ENCODE measurements around the gene CNTNAP5. TPM values are rescaled to one million over a fixed set of nuclear protein-coding genes. Genes with fewer than 3 reads are reported as not detected.

CNTNAP5 gene
- total and polyA plus RNA-seq, 2 donors (not counting 3 experiments of a cell fraction or from before 2014, with no cell fraction given): not detected

GRCh38 chr2:124536591-124536990 is 511.5 kb downstream of the CNTNAP5 start:
- dilution Hi-C loops (cut with MboI; ENCODE audit: extremely low pct_ligation_motif_present, low sequenced_read_pairs) (no loop called here), intact Hi-C loops (cut with micrococcal nuclease) (no loop called here)
- Histone ChIP-seq H3K9me1 (replicated peaks; ENCODE audit: control insufficient read depth, extremely low read depth, insufficient read depth, low read length) (no peaks in the 10 kb centered on the region), H3K4me3 (replicated peaks in 1 of 3; ENCODE audit: insufficient read depth in 1 of 3, low read depth in 1 of 3, low read length in 3 of 3) (no peak overlapping the region), H3K9ac (replicated peaks; ENCODE audit: extremely low read depth, insufficient read depth, low read length) (no peak overlapping the region), H3K36me3 (ENCODE audit: control insufficient read depth in 2 of 2, extremely low read depth in 1 of 2, insufficient read depth in 2 of 2, low read length in 2 of 2) (no peaks in the 10 kb centered on the region), H4K20me1 (replicated peaks; ENCODE audit: control insufficient read depth, extremely low read depth, insufficient read depth, low read length) (no peaks in the 10 kb centered on the region), H3K4me1 (ENCODE audit: control insufficient read depth, extremely low read depth, insufficient read depth, low read length) (no peaks in the 10 kb centered on the region), H3K27ac (ENCODE audit: insufficient read depth, low read depth, low read length) (no peak overlapping the region), H2AFZ (ENCODE audit: low read depth, low read length) (no peak overlapping the region), H3K79me2 (ENCODE audit: control insufficient read depth, insufficient read depth, low read length) (no peaks in the 10 kb centered on the region), H3K27me3 (ENCODE audit: control insufficient read depth in 2 of 2, insufficient read depth in 2 of 2, low read length in 2 of 2) (no peaks in the 10 kb centered on the region), H3K4me2 (ENCODE audit: insufficient read depth, low read length) (no peak overlapping the region), H3K9me3 (replicated peaks; ENCODE audit: control insufficient read depth, insufficient read depth, low read length) (peaks cover 8% of the 10 kb centered on the region)
- BruUV-seq (replicated peaks): no TSS peak
- FAIRE-seq (no peak), DNase-seq (ENCODE audit: low read depth, low spot score) (no peak)
- TF ChIP-seq CTCF (IDR thresholded peaks at IDR 0.05; ENCODE audit: extremely low read depth in 1 of 2, insufficient read depth in 1 of 2, low read depth in 1 of 2, low read length in 2 of 2) (no peak), JUN (IDR thresholded peaks at IDR 0.05; ENCODE audit: borderline replicate concordance, insufficient read depth, insufficient read length, low read depth) (no peak), GATA2 (IDR thresholded peaks at IDR 0.05; ENCODE audit: insufficient read depth, insufficient read length, low read depth, low read length) (no peak), MYC (IDR thresholded peaks at IDR 0.05; ENCODE audit: low read depth, low read length) (no peak), FOS (IDR thresholded peaks at IDR 0.05; ENCODE audit: borderline replicate concordance, insufficient read depth, low read length) (no peak), POLR2AphosphoS5 (IDR thresholded peaks at IDR 0.05; ENCODE audit: insufficient read depth, low read depth, low read length) (no peak), MAX (IDR thresholded peaks at IDR 0.05; ENCODE audit: insufficient read depth, insufficient read length) (no peak), EZH2 (IDR thresholded peaks at IDR 0.05; ENCODE audit: borderline replicate concordance, low read depth, low read length, severe bottlenecking) (no peak), POLR2A (IDR thresholded peaks at IDR 0.05; ENCODE audit: low read depth, low read length) (no peak)
- POLR2A ChIA-PET: no interaction called here
- CTCF ChIA-PET: no interaction called here

All from endothelial cell of umbilical vein (primary cell).